Colonic mucosa (tissue), 4 donors: Measurements from ENCODE around the gene CCDC9B. TPM values are rescaled to one million over a fixed set of nuclear protein-coding genes. Genes with fewer than 3 reads are reported as not detected.
A peak's percentile ranks its signal among the peaks of the same experiment; 100 is the strongest.

Source experiments
- DNase-seq: peaks from one replicate; pipeline ENCODE4 v3.0.0-alpha.2; 2020
- H3K27ac ChIP-seq: fragments of 200-600 bp; one replicate; pipeline ENCODE4 v1.8.0; 2021
- H3K27me3 ChIP-seq: fragments of 200-600 bp; one replicate; pipeline ENCODE4 v1.8.0; 2021
- H3K36me3 ChIP-seq: fragments of 200-600 bp; one replicate; pipeline ENCODE4 v1.8.0; 2021
- H3K4me1 ChIP-seq: fragments of 200-600 bp; one replicate; pipeline ENCODE4 v1.8.0; 2021; ENCODE audit warnings: mild to moderate bottlenecking
- H3K4me3 ChIP-seq: fragments of 200-600 bp; one replicate; pipeline ENCODE4 v1.8.0; 2021
- H3K9ac ChIP-seq, 2 donors: one replicate each; pipeline ENCODE4 v1.7.0; 2013; ENCODE audit warnings: control low read depth in 2 of 2, low read depth in 2 of 2, low read length in 2 of 2
- H3K9me3 ChIP-seq: fragments of 200-600 bp; one replicate; pipeline ENCODE4 v1.8.0; 2021
- CTCF ChIP-seq: fragments of 200-600 bp; IDR thresholded peaks from one replicate; pipeline ENCODE4 v1.8.0; 2022; ENCODE audit warnings: antibody characterized with exemption, mild to moderate bottlenecking
- intact Hi-C: fragments of 100-400 bp; cut with DNase I; formaldehyde crosslinking; loops from one replicate; pipeline ENCODE4 v1.14.1; 2022
- total RNA-seq, 2 donors: library from RNA; stranded (reverse); fragmentation: NEBNext Ultra II Directional in 1 of 2; extraction: Animal tissue kit (Norgen Biotek cat#: 25700) in 1 of 2; gene quantifications; one replicate each; pipeline ENCODE4 v1.2.1, GENCODE V29; 2021
- donor health status: healthy.
- donor health status: DM: no; HTN: no; CAD: no.
- donor health status: DM: no; HTN: no; CAD: no.

The CCDC9B gene
- total RNA-seq, 2 donors from 2014 or later, result 13.1 to 28.7 TPM

DNA sequence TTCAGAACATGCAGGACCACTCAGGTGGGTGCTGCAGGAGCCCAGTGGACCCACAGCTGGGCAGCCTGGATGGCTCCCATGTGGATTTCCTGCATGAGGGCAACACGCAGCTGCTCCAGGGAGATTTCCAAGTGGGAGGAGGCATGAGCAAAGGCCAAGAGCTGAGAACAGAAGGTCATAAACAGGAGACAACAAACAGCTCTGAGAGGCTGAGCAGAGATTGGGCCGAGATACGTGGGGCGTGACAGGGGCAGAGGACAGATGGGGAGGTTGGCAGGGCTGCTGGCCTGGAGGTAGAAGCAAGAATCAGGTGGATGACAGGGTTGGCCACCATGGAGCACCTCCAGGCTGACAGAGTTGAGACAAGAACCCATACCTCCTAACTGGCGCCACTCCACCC lies 13.0 kb upstream of the CCDC9B start:
- peaks cover 17% of the 10 kb centered on the region for H3K4me1 ChIP-seq
- H3K9ac ChIP-seq, result peak overlapping the region; percentile 24 to 94
- peak overlapping the region; percentile 98 for H3K27ac ChIP-seq
- peak; percentile 88 for DNase-seq
- no peaks in the 10 kb centered on the region for H3K36me3 ChIP-seq
- no peaks in the 10 kb centered on the region for H3K27me3 ChIP-seq
- intact Hi-C loops, result no loop called here
- H3K4me3 ChIP-seq, result peak overlapping the region; percentile 44
- no peak for TF ChIP-seq CTCF
- H3K9me3 ChIP-seq, result no peaks in the 10 kb centered on the region

DNA sequence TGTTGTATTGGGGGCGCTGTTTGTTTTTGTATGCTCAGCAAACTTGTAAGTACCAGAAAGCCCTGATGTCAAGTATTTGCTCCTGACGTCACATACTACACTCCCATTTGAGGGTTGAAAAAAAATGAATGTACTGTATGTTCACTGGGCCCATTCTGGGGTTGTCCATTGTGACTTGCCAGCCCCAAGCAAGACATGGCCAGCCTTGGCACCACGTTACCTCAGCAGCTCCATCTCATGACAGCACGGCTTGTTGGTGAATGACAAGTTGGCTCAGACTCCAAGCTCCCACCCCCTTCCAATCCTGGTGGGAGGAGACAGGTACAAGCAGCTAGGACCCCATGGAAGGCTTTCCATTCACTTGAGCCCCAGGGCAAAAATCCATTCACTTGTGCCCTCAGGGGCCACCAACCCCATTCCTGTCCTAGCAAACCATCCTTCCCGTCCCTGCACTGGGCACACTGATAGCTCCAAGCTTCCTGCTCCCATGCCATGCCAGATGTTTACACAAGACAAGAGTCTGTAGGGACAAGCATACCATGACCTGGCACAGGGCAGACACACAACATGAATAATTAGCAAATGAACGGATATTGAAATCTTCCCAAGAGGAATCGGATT lies 11.7 kb upstream of the CCDC9B start:
- no peak for TF ChIP-seq CTCF
- peaks cover 22% of the 10 kb centered on the region for H3K4me1 ChIP-seq
- no peak for DNase-seq

DNA sequence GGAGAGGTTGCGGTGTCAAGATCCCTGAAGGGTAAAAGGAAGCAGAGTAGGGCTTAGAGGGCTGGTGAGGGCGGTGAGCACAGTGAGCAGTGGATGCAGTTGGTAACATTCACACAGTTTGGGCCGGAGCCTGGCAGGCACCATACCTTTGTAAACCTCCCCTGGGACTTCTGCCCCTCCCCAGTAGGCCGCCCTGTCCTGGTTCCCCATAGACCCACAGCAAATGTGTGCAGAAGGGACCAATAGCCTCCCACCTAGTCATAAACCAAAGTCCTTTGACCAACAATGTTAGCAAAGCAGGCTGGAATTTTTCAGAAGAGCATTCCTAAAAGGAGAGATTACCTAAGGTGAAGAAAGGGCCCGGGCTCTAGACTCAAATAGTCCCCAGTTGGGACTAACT lies 8.4 kb upstream of the CCDC9B start:
- peaks cover 26% of the 10 kb centered on the region for H3K4me1 ChIP-seq
- no peaks in the 10 kb centered on the region for H3K27me3 ChIP-seq

More for the DNA sequence above, 11.7 kb upstream of the CCDC9B start:
- Histone ChIP-seq H3K36me3 (no peaks in the 10 kb centered on the region), H3K27ac (peak overlapping the region; percentile 98), H3K4me3 (peak overlapping the region; percentile 44), H3K9ac (peak overlapping the region; percentile 66 to 94), H3K27me3 (no peaks in the 10 kb centered on the region), H3K9me3 (no peaks in the 10 kb centered on the region)
- intact Hi-C loops, result no loop called here

DNA sequence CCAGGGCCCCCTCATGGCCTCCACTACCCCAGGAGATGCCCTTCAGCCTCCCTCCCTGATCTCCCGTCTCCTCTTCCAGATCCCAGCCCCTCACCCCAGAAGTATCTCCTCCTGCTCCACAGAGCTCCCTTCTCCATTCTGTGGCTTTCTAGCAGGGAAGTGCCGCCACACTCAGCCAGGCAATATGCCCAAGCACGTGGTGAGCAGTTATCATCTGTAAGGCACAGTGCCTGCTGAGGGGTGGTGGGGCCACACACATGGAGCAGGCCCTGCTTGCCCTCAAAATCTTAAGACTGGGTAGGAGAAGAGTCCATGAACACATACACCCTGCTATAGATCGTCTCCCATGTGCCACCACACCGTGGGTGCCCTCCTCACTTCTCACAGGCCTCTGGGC lies 7.7 kb upstream of the CCDC9B start:
- Histone ChIP-seq H3K27me3 (no peaks in the 10 kb centered on the region), H3K9ac (peak overlapping the region; percentile 44 to 99), H3K36me3 (no peaks in the 10 kb centered on the region), H3K27ac (peak overlapping the region; percentile 98), H3K9me3 (no peaks in the 10 kb centered on the region), H3K4me3 (no peak overlapping the region), H3K4me1 (peaks cover 25% of the 10 kb centered on the region)
- no peak for DNase-seq
- TF ChIP-seq CTCF, result no peak
- intact Hi-C loops, result no loop called here

More for the DNA sequence above, 8.4 kb upstream of the CCDC9B start:
- peak overlapping the region; percentile 98 for H3K27ac ChIP-seq
- intact Hi-C loops, result no loop called here
- no peak overlapping the region for H3K4me3 ChIP-seq
- peak overlapping the region; percentile 44 to 99 for H3K9ac ChIP-seq
- TF ChIP-seq CTCF, result no peak
- no peaks in the 10 kb centered on the region for H3K36me3 ChIP-seq
- H3K9me3 ChIP-seq, result no peaks in the 10 kb centered on the region
- DNase-seq, result peak; percentile 83

- no peaks in the 10 kb centered on the region for H3K27me3 ChIP-seq
- DNase-seq, result peak; percentile 90
- intact Hi-C loops, result no loop called here
- H3K36me3 ChIP-seq, result no peaks in the 10 kb centered on the region
- peak overlapping the region; percentile 61 to 99 for H3K9ac ChIP-seq
- peak overlapping the region; percentile 98 for H3K27ac ChIP-seq
- TF ChIP-seq CTCF, result no peak
- no peaks in the 10 kb centered on the region for H3K9me3 ChIP-seq
- no peak overlapping the region for H3K4me3 ChIP-seq
- peaks cover 25% of the 10 kb centered on the region for H3K4me1 ChIP-seq
Observed at GRCh38 chr15:40347559-40348473, 7.1 kb upstream of the CCDC9B start.
